ENCODE results near the gene SEZ6L2. TPM values are rescaled to one million over a fixed set of nuclear protein-coding genes. Genes with fewer than 3 reads are reported as not detected.
"Not testable (repeated sequence)": the region's sequence is repeated elsewhere in the genome, so short reads cannot be mapped to it uniquely, and the experiment has no call there.

SEZ6L2 gene
- total RNA-seq, 4 donors from 2014 or later = 0.22 to 2.8 (median 1.1) TPM; not detected in 1

GRCh38 chr16:29891525-29892457 is 7.6 kb downstream of the SEZ6L2 start:
- Histone ChIP-seq H3K9me3 (no peaks in the 10 kb centered on the region), H3K36me3 (no peaks in the 10 kb centered on the region), H3K27ac (no peak overlapping the region), H3K27me3 (peaks cover 0 to 10% (median 0%) of the 10 kb centered on the region in 4 donors), H3K4me3 (no peak overlapping the region), H3K4me1 (no peaks in the 10 kb centered on the region)
- 73 to 75% methylated on average over 10 of the region's 10 CpGs for WGBS, 2 donors
- intact Hi-C loops (cut with DNase I) = no loop called here
- TF ChIP-seq CTCF (IDR thresholded peaks at IDR 0.05) (no peak), POLR2A (IDR thresholded peaks at IDR 0.05) (no peak)
- no peak for DNase-seq

GRCh38 chr16:29889372-29889771 is 10.0 kb downstream of the SEZ6L2 start:
- WGBS, 2 donors = 94 to 98% methylated on average over 3 of the region's 3 CpGs
- H3K4me3 ChIP-seq; H3K4me1 ChIP-seq; H3K27me3 ChIP-seq; intact Hi-C loops (cut with DNase I); DNase-seq; H3K9me3 ChIP-seq; H3K27ac ChIP-seq; H3K36me3 ChIP-seq: not testable (repeated sequence)

GRCh38 chr16:29883987-29884386 is 15.4 kb downstream of the SEZ6L2 start:
- 75 to 78% methylated on average over 6 of the region's 6 CpGs for WGBS, 2 donors
- no peak overlapping the region for H3K27ac ChIP-seq
- H3K9me3 ChIP-seq = no peaks in the 10 kb centered on the region
- H3K4me3 ChIP-seq = no peak overlapping the region
- no peak for DNase-seq
- no peak for TF ChIP-seq CTCF (IDR thresholded peaks at IDR 0.05)
- no peak for TF ChIP-seq POLR2A (IDR thresholded peaks at IDR 0.05)
- intact Hi-C loops (cut with DNase I) = no loop called here
- H3K36me3 ChIP-seq = no peaks in the 10 kb centered on the region
- peaks cover 0 to 21% (median 0%) of the 10 kb centered on the region in 4 donors for H3K27me3 ChIP-seq
- no peaks in the 10 kb centered on the region for H3K4me1 ChIP-seq

GRCh38 chr16:29881050-29881449 is 18.3 kb downstream of the SEZ6L2 start:
- 89 to 96% methylated on average over 3 of the region's 3 CpGs for WGBS, 2 donors
- no peak overlapping the region for H3K27ac ChIP-seq
- DNase-seq = no peak
- no peaks in the 10 kb centered on the region for H3K36me3 ChIP-seq
- peaks cover 0 to 16% (median 12%) of the 10 kb centered on the region in 3 donors for H3K4me1 ChIP-seq
- no peaks in the 10 kb centered on the region for H3K9me3 ChIP-seq
- TF ChIP-seq POLR2A (IDR thresholded peaks at IDR 0.05) (no peak), CTCF (IDR thresholded peaks at IDR 0.05) (no peak)
- intact Hi-C loops (cut with DNase I) = no loop called here
- no peak overlapping the region for H3K4me3 ChIP-seq
- peaks cover 7 to 46% (median 14%) of the 10 kb centered on the region in 4 donors for H3K27me3 ChIP-seq

GRCh38 chr16:29878172-29878571 is 21.2 kb downstream of the SEZ6L2 start:
- peaks cover 0 to 16% (median 12%) of the 10 kb centered on the region in 3 donors for H3K4me1 ChIP-seq
- no peak for TF ChIP-seq POLR2A (IDR thresholded peaks at IDR 0.05)
- TF ChIP-seq CTCF (IDR thresholded peaks at IDR 0.05) = no peak
- no peak overlapping the region for H3K27ac ChIP-seq
- H3K36me3 ChIP-seq = no peaks in the 10 kb centered on the region
- 87% methylated on average over 13 to 14 of the region's 14 CpGs for WGBS, 2 donors
- intact Hi-C loops (cut with DNase I) = no loop called here
- no peak overlapping the region for H3K4me3 ChIP-seq
- no peaks in the 10 kb centered on the region for H3K9me3 ChIP-seq
- H3K27me3 ChIP-seq = peaks cover 7 to 60% (median 14%) of the 10 kb centered on the region in 4 donors
- no peak for DNase-seq
